ENCODE measurements around the gene GPR176.

DNA sequence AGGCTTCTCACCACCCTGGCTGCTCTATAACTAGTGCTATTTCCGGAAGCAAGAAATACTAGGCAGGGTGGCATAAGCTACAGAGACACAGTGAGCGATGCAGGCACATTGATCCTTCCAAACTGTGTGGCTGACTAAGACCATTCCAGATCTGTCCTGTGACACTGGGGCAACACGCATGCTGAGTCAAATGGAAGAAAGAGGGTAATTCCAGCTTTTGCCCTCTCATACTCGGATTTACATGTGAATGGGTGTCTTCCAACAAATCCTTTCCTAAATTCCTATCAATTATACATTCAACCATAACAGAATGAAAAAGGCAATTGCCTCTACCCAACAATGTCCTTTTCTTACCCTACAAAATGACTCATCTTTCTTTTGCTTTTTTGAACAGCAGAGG is 142.6 kb downstream of the GPR176 start:
- TF ChIP-seq, protein P1, sequence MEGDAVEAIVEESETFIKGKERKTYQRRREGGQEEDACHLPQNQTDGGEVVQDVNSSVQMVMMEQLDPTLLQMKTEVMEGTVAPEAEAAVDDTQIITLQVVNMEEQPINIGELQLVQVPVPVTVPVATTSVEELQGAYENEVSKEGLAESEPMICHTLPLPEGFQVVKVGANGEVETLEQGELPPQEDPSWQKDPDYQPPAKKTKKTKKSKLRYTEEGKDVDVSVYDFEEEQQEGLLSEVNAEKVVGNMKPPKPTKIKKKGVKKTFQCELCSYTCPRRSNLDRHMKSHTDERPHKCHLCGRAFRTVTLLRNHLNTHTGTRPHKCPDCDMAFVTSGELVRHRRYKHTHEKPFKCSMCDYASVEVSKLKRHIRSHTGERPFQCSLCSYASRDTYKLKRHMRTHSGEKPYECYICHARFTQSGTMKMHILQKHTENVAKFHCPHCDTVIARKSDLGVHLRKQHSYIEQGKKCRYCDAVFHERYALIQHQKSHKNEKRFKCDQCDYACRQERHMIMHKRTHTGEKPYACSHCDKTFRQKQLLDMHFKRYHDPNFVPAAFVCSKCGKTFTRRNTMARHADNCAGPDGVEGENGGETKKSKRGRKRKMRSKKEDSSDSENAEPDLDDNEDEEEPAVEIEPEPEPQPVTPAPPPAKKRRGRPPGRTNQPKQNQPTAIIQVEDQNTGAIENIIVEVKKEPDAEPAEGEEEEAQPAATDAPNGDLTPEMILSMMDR (conservative IDR thresholded peaks at IDR 0.05): no peak
- TF ChIP-seq ZFX (IDR thresholded peaks at IDR 0.05): no peak
